NCI-H2227 (cell line): Measurements from ENCODE around the gene GPSM3.
"Not testable (repeated sequence)": the region's sequence is repeated elsewhere in the genome, so short reads cannot be mapped to it uniquely, and the experiment has no call there.

Source experiments
- DNase-seq: peaks from one replicate; lab custom pipeline; 2025; ENCODE audit not compliant: unreplicated experiment; lab: John Stamatoyannopoulos, UW

GPSM3 gene

GRCh38 chr6:32188381-32189068 is 3.9 kb downstream of the GPSM3 start:
- peak; percentile 23 for DNase-seq

- not testable (repeated sequence) for DNase-seq
These were observed 4.6 kb downstream of the GPSM3 start for GRCh38 chr6:32187725-32188380.

GRCh38 chr6:32187009-32187709 is 5.3 kb downstream of the GPSM3 start:
- DNase-seq: no peak

GRCh38 chr6:32186151-32186840 is 6.1 kb downstream of the GPSM3 start:
- not testable (repeated sequence) for DNase-seq

DNA sequence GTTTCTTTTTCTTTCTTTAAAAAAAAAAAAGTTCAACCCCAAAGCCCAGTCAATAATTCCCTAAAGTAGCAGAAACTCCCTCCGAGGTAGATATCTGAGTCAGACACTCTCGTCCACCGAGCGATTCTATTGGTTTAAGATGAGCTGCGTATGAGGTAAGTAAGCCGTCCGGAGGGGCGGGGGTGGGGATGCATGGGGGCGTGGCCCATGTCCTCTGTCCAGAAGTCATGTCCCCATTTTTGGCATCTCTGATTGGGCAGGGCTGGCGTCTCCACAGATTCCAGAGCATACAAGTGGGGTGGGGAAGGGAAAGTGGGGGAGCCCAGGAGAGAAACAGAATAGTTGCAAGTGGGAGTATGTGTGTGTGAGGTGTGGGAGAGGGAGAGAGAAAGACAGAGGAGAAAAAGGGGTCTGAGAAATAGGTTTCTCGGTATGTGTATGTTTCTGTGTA is 6.7 kb downstream of the GPSM3 start:
- peak; percentile 74 for DNase-seq

DNA sequence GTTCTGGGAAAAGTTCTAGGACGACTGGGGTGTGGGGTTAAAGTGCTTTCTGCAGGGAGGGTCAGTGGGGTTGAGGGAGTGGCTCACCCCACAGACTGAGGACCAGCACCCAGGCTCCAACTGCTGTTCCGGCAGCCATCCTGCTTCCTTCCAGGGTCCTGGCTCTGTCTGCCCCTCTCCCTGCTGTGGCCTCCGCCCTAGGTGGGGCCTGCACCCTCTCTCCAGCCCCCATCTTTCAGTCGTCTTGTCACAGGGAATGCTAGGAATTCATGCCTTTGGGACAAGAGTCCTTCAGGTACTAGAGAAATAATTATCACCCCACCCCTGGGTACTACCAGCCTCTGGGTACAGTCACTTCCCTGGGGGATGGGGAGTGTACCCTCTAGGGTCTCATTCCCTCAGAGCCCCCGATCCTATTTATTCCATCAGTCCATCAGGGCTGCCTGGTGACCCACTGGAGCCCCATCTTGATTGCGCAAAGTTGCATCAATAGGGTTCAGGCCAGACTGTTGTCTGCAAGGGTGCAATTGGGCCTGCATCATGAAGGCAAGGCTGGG is 8.3 kb downstream of the GPSM3 start, which contains the start of gene AGER:
Gene AGER (minus strand): TSS at position 170 of the 557 bp plus-strand sequence. CDS start 31 bp downstream, at position 139.
- DNase-seq: no peak

- DNase-seq: no peak
These were observed 8.9 kb downstream of the GPSM3 start for GRCh38 chr6:32183483-32184083.

DNA sequence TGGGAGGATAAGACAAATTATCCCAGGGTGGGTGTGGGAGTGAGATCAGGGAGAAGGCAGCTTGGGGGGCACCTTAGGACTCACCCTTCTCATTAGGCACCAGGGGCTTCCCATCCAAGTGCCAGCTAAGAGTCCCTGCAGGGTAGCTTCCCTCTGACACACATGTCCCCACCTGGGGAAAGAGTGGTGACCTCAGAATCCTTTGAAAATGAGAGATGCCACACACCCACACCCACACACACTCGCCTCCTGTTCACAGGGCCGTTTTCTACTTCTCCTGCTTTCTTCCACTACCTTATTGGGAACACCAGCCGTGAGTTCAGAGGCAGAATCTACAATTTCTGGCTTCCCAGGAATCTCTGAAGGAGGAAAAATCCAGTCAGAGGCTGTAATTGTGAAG is 9.4 kb downstream of the GPSM3 start:
- no peak for DNase-seq

GRCh38 chr6:32182555-32182981 is 9.9 kb downstream of the GPSM3 start:
- DNase-seq: no peak

DNA sequence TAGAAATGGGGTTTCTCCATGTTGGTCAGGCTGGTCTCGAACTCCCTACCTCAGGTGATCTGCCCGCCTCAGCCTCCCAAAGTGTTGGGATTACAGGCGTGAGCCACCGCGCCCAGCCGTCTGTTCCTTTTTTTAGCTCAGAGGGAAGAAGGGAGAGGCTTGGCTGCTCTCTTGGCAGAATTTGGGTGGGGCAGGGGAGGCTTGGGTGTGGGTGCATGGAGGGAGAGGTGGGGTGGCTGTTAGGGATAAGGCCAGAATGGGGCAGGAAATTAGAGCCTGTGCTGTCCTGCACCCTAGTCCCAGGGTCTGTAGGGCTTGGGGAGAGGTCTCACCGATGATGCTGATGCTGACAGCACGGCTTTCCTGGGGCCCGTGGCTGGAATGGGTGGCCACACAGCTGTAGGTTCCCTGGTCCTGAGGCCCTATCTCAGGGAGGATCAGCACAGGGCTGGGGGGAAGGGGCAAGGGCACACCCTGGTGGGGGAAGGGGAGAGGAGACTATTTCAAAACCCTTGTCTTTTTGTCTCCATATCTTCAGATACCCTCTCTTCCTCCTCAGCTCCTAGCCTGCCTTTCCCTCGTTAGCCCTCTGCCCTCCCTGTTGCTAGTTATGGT is 10.4 kb downstream of the GPSM3 start:
- no peak for DNase-seq

- DNase-seq: no peak
These were observed 11.2 kb downstream of the GPSM3 start for GRCh38 chr6:32181148-32181702.

DNA sequence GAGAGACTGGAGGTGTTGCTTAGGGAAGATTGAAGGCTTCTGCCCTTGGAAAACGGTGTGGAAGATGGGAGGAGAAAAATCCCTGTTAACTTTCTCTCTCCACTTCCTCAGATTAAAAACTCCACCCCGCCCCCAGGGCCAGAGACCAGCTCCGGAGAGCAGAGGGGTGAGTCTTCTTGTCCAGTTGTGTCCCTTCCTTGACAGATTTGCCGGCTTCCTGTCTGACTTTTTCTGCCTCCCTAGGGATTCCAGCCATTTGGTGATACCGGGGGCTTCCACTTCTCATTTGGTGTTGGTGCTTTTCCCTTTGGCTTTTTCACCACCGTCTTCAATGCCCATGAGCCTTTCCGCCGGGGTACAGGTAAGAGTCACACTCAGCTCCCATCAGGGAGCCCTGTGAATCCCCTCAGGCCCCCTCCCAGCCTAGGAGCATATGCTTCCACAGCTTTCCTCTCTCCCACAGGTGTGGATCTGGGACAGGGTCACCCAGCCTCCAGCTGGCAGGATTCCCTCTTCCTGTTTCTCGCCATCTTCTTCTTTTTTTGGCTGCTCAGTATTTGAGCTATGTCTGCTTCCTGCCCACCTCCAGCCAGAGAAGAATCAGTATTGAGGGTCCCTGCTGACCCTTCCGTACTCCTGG is 12.6 kb downstream of the GPSM3 start:
- DNase-seq: no peak

DNA sequence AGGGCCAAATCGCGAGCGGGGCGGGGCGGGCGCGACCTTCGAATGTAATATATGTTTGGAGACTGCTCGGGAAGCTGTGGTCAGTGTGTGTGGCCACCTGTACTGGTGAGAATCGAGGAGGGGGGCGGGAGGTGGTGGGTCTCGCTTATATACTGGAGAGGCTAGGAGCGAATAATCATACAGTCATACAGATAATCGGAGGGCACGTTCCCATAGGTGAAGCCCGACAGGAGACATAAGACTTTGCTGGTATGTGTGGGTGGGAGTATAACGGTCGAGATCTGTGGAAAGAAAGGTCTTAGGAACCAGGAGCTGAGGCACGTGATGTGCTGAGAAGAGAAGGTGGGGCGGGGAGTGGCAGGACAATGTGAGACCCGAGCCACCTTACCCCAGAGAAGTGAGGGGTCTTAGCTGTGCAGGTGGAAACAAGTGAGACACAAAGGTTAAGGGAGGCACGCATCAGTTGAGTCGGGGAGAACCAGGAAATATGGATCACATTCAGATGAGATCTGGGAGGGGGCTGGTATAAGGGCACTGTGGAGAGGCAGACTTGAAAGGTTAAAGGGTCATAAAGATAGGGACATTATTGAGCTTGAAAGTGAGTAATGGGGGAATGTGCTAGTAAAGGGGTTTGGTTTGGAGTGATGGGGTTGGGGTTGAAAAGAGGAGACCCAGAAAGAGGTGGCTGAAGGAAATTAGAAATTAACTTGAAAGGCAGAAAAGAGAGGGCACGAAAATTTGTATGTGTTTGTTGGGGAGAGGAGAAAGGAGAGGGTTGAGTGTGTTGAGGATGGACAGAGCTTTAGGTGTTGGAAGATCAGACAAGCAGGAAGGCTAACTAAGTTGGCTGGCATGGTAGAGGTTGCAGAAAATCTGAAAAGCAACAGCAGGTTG is 13.6 kb downstream of the GPSM3 start:
- DNase-seq: no peak

DNA sequence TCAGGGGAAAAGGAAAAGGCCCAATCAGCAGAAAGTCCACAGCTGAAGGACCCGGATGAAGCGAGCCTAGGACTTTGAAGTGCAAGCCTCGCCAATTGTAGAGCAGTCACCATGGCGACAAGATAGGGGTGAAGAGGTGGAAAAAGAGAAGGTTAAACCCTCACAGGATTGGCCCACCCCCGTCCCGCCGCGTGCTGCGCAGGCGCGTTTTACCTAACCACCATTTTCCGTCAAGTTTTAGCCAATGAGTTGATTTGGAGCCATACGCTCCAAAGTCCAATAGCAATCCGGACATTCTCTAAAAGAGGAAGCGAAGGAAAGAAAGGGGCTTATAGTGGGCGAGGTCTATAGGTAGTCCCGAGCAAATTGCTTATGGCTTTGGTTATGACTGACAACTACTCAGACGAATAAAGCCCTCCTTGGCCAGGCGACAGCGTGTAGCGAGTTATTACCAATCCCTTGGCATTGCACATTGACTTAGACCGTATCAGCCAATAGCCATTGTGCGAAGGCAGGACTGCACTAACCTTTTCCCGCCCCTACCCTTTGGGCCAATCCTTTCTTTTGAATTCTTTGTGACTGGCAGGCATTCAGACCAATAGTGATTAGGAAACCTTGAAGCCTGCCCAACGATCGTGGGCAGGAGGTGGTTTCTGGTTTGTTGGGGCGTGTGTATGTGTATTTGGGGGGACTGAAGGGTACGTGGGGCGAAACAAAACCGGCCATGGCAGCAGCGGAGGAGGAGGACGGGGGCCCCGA is 14.5 kb downstream of the GPSM3 start, which contains the start of gene RNF5:
Gene RNF5 (plus strand): TSS at position 618 of the 759 bp plus-strand sequence. CDS start 107 bp downstream, at position 725.
- peak; percentile 99 for DNase-seq

DNA sequence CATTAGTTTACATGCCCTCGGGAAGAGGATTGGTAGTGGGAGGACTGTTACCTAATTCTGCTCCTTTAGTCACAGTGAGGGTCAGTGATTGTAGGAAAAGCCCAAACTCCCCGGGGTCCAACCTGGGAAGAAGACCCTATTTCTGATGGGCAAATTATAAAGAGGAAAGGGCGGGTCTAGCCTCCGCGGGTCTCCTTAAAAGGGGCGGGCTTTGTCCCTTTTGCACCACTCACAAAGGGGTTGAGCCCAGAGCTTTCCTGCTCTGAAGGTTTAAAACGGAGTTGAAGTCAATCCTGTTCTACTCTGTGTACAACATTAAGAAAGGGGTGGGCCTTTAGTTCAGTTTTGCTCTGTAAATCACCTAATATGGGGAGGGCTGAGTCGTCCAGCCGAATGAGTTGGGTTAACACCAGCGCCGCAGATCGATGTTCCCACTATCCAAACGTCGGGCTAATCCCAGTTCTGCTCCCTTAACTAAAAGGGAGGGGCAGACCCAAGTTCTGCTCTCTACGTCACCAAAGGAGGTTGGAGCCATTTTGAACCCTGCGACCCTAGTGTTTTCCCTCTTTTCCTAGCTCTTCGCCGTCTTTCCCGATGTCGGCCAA is 15.2 kb downstream of the GPSM3 start:
- peak; percentile 88 for DNase-seq

DNA sequence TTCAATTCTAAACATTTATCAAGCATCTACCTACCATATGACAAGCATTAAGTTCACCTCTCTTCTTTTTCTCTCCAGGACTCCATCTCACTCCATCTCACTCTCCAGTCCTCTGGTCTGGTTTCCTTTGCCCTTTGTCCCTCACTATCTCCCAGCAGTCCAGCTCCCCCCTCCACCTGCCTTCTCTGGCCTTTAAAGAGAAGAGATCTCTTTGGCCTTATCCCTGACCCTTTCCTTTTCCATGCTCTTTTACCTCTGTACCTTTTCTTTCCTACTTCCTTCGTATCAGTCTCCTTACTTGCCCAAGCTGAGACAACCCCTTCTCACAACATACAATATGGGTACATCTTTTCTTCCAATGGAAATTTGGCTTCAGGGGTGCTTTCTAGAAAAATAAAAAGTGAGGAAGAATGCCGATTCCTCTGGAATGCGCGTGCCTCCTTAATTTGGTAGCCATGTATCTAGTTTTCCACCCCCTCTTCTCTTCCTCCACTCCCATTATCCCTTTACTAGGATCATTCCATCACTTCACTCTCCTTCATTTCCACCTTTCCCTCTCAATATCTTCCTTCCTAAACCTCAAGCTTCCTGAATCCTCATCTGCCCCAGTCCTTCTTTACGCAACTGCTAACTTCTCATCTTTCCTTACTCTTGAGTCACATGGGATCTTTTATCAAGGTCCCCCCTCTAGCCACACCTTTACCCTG is 15.8 kb downstream of the GPSM3 start:
- DNase-seq: no peak
